ENCODE data around the gene NECAB2. TPM values are rescaled to one million over a fixed set of nuclear protein-coding genes. Genes with fewer than 3 reads are reported as not detected.

The NECAB2 gene
- total RNA-seq (2021; fragmentation: NEBNext Ultra II Directional; extraction: Animal tissue kit (Norgen Biotek cat#: 25700)) (2.0 and 3.6 TPM in 2 replicates), polyA plus RNA-seq (2011; rRNA removed) (4.2 and 7.5 TPM in 2 replicates), polyA minus RNA-seq (2011; rRNA and poly(A)+ RNA removed) (2.3 and 3.2 TPM in 2 replicates)
- polyA plus RNA-seq (2011; cell fraction: cytosol; rRNA removed), result 5.4 TPM
- polyA plus RNA-seq (2011; cell fraction: nucleus; rRNA removed), result 27.9 TPM
- 3.8 to 7.5 TPM (median 5.9 TPM) in 4 replicates for polyA plus RNA-seq (2012, experiment 1 of 2)
- polyA plus RNA-seq (2012, experiment 2 of 2), result 2.7 TPM
- 3.8 TPM for polyA plus RNA-seq (2013, experiment 1 of 2)
- polyA plus RNA-seq (2013, experiment 2 of 2), result 4.0 TPM
- 2.6 TPM for polyA minus RNA-seq (2011; cell fraction: cytosol; rRNA and poly(A)+ RNA removed)
- polyA minus RNA-seq (2011; cell fraction: nucleus; rRNA and poly(A)+ RNA removed), result 4.1 TPM
- long read RNA-seq, experiment 1, result 0 reads
- long read RNA-seq, experiment 2, partial matches to known transcripts, result 0 of 1 reads
- long read RNA-seq, experiment 2, other reads (novel, unspliced or antisense), result 1 of 1 reads

- H3K4me2 ChIP-seq (ENCODE audit: insufficient read depth in 1 of 2, low read depth in 2 of 2, low read length in 2 of 2), result peak within 1 kb of the TSS; percentile 76 to 79
- TF ChIP-seq SP2 (IDR thresholded peaks at IDR 0.05; ENCODE audit: low read length) (no peak), PHF8 (conservative IDR thresholded peaks at IDR 0.05; ENCODE audit: low read depth, low read length) (no peak), JUND (IDR thresholded peaks at IDR 0.05; ENCODE audit: low read length) (no peak), JUN (IDR thresholded peaks at IDR 0.05; ENCODE audit: low read depth, low read length) (no peak), RAD21 (IDR thresholded peaks at IDR 0.05 in 1 of 2, conservative IDR thresholded peaks at IDR 0.05 in 1 of 2; ENCODE audit: low read depth in 2 of 2, low read length in 2 of 2) (peak; percentile 62 to 85), SIN3A (conservative IDR thresholded peaks at IDR 0.05 in 1 of 2, IDR thresholded peaks at IDR 0.05 in 1 of 2; ENCODE audit: low read depth in 1 of 2, low read length in 2 of 2) (no peak), EGR1 (IDR thresholded peaks at IDR 0.05; ENCODE audit: borderline replicate concordance, low read depth, low read length) (peak; percentile 66; the same call in 1 of the 2 replicates), CREB1 (IDR thresholded peaks at IDR 0.05) (no peak), TBP (IDR thresholded peaks at IDR 0.05; ENCODE audit: low read depth, low read length) (no peak), RBBP5 (IDR thresholded peaks at IDR 0.05; ENCODE audit: borderline replicate concordance, low read depth, low read length) (no peak), FOSL1 (IDR thresholded peaks at IDR 0.05; ENCODE audit: insufficient read depth, low read depth, low read length) (no peak)
Observed at GRCh38 chr16:83967838-83968305, at the start of gene NECAB2. Gene NECAB2, plus strand, starts transcription at chr16:83968244. Its CDS starts 405 bp downstream, at chr16:83968649.

More at GRCh38 chr16:83967838-83968305, at the start of gene NECAB2:
- Histone ChIP-seq H2BK12ac (ENCODE audit: low read depth, low read length) (no peak within 1 kb of the TSS), H3K23me2 (ENCODE audit: low read depth, low read length) (peaks cover 11% of the 10 kb centered on the region; the same call in 1 of the 2 replicates), H3K4ac (replicated peaks; ENCODE audit: insufficient read length, low read depth, low read length) (no peak within 1 kb of the TSS), H3K36me3 (ENCODE audit: control insufficient read depth in 2 of 4, insufficient read depth in 4 of 4, low read length in 3 of 4) (no peaks in the 10 kb centered on the region), H3K23ac (ENCODE audit: insufficient read length) (no peak within 1 kb of the TSS), H3K79me1 (ENCODE audit: low read depth, low read length) (no peaks in the 10 kb centered on the region), H3K18ac (ENCODE audit: extremely low read depth, low read length) (no peak within 1 kb of the TSS; the same call in 1 of the 2 replicates), H4K20me1 (replicated peaks in 1 of 2; ENCODE audit: control insufficient read depth in 1 of 2, insufficient read depth in 2 of 2, low read length in 2 of 2) (peaks cover 0 to 3% of the 10 kb centered on the region in 2 experiments), H3K9me3 (ENCODE audit: insufficient read depth in 2 of 2, low read depth in 1 of 2, low read length in 1 of 2) (no peaks in the 10 kb centered on the region), H3K4me1 (replicated peaks in 1 of 4; ENCODE audit: control insufficient read depth in 3 of 4, insufficient read depth in 4 of 4, low read length in 3 of 4) (peaks cover 0 to 11% (median 8%) of the 10 kb centered on the region in 4 experiments; a peak in 6 of 7 replicates), H2BK120ac (replicated peaks; ENCODE audit: low read depth, low read length) (no peak within 1 kb of the TSS), H4K5ac (ENCODE audit: insufficient read length, low read depth, low read length) (no peak within 1 kb of the TSS), H3K56ac (replicated peaks; ENCODE audit: insufficient read length, low read depth, low read length) (no peak within 1 kb of the TSS), H2AFZ (ENCODE audit: low read length) (no peak within 1 kb of the TSS), H3K4me3 (ENCODE audit: extremely low read depth in 1 of 4, insufficient read depth in 2 of 4, low read depth in 3 of 4, low read length in 4 of 4) (peak within 1 kb of the TSS; percentile 31 to 62 (median 45)), H3K79me2 (ENCODE audit: control insufficient read depth in 1 of 2, insufficient read depth in 2 of 2, low read length in 2 of 2) (no peaks in the 10 kb centered on the region), H3K27ac (ENCODE audit: low read depth, low read length) (no peak within 1 kb of the TSS), H2AK5ac (ENCODE audit: low read depth, low read length) (no peak within 1 kb of the TSS), H4K8ac (ENCODE audit: extremely low read depth, insufficient read depth, low read length) (peak within 1 kb of the TSS; percentile 15; the same call in 1 of the 2 replicates), H2BK5ac (ENCODE audit: low read depth, low read length) (no peak within 1 kb of the TSS), H2BK15ac (ENCODE audit: low read length) (no peak within 1 kb of the TSS), H3K9ac (replicated peaks in 1 of 4; ENCODE audit: extremely low read depth in 1 of 4, low read depth in 3 of 4, low read length in 3 of 4) (no peak within 1 kb of the TSS), H2BK20ac (ENCODE audit: low read length) (no peak within 1 kb of the TSS), H3K14ac (ENCODE audit: insufficient read length) (no peak within 1 kb of the TSS), H3K27me3 (replicated peaks in 1 of 4; ENCODE audit: control insufficient read depth in 3 of 4, extremely low read depth in 1 of 4, insufficient read depth in 3 of 4, low read length in 3 of 4) (peaks cover 0 to 13% (median 9%) of the 10 kb centered on the region in 4 experiments; a peak in 6 of 7 replicates), H4K91ac (replicated peaks; ENCODE audit: insufficient read length, low read length) (no peak within 1 kb of the TSS)
- POLR2A ChIA-PET (ENCODE audit: partially characterized antibody), result no interaction called here
- CTCF ChIA-PET (ENCODE audit: partially characterized antibody), result no interaction called here
- no peak for FAIRE-seq
- WGBS, 2 experiments (ENCODE audit: extremely low coverage in 1 of 2, insufficient coverage in 1 of 2, insufficient read length in 1 of 2, insufficient replicate concordance in 2 of 2, low coverage in 1 of 2, low lambda C conversion rate in 2 of 2, missing lambda C conversion rate in 1 of 2), result 33% methylated on average over 15 of the region's 35 CpGs; no CpG with 5 or more reads in 1 of the 2 experiments
- peak in 1 of 2 experiments; percentile 74 for DNase-seq (ENCODE audit: low read depth in 1 of 2, low spot score in 2 of 2)
